ENCODE results near the gene PLCD3. TPM values are rescaled to one million over a fixed set of nuclear protein-coding genes. Genes with fewer than 3 reads are reported as not detected.
A peak's percentile ranks its signal among the peaks of the same experiment; 100 is the strongest.

Gene PLCD3
- total and polyA plus RNA-seq, 2 of the 13 experiments (the other 11 are each of a cell fraction or from before 2014, with no cell fraction given), result 11.3 to 39.1 TPM

DNA sequence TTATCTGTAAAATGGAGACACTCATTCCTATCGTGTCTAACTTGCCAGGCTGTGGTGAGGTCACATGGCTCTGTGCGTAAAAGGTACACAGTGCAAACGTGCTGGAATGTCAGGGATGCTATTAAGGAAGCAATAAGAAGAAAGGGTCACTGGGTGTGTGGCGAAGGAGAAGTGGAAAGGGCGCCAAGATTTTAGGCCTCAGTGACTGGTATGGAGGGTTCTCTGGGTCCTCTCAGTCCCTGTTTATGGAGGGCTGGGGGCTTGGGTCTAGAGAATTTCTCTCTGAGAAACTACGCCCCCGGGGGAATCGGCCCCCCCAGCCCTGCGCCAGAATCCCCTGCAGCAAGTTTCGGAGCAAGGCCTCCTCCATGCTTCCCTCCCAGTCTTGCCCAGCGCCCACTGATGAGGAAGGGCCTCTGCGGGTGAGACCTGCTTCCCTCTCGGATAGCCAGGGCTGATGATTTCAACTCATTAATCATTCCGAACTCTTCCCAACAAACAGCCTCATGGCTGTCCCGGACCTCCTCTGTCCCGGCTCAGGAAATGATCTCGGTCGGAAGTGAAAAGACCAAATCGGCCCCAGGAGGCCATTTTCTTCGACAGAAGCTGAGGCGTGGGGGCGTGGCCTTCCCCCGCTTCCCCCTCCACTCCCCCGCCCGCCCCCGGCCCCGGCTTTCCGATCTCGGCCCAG, 14.7 kb upstream of the PLCD3 start (continued):
- TF ChIP-seq HMGXB4 (CRISPR knock-in tag; IDR thresholded peaks at IDR 0.05; ENCODE audit: borderline replicate concordance in 1 of 2, low read depth in 1 of 2) (no peak), ATF7-NPFF (CRISPR knock-in tag; IDR thresholded peaks at IDR 0.05; ENCODE audit: low read depth) (0 out of 2 replicates have a peak, but pooled peaks have one; percentile 19), ATF4 (CRISPR knock-in tag; IDR thresholded peaks at IDR 0.05) (no peak), ZNF143 (CRISPR knock-in tag; IDR thresholded peaks at IDR 0.05) (no peak), RCOR2 (CRISPR knock-in tag; IDR thresholded peaks at IDR 0.05) (no peak), ATM (IDR thresholded peaks at IDR 0.05; ENCODE audit: borderline replicate concordance) (no peak), HNRNPH1 (optimal IDR thresholded peaks at IDR 0.05; ENCODE audit: low read depth, low read length) (no peak), AGO1 (IDR thresholded peaks at IDR 0.05; ENCODE audit: low read depth, low read length, poor library complexity, severe bottlenecking) (no peak), MTA1 (CRISPR knock-in tag; IDR thresholded peaks at IDR 0.05; ENCODE audit: borderline replicate concordance) (no peak), ZFP37 (CRISPR knock-in tag; IDR thresholded peaks at IDR 0.05; ENCODE audit: borderline replicate concordance) (no peak), ATF1 (CRISPR knock-in tag; IDR thresholded peaks at IDR 0.05) (no peak), JUNB (CRISPR knock-in tag; IDR thresholded peaks at IDR 0.05; ENCODE audit: borderline replicate concordance) (no peak), ZNF446 (CRISPR knock-in tag; IDR thresholded peaks at IDR 0.05) (no peak), ZNF7 (CRISPR knock-in tag; IDR thresholded peaks at IDR 0.05) (no peak), TOE1 (CRISPR knock-in tag; IDR thresholded peaks at IDR 0.05) (no peak), SP2 (CRISPR knock-in tag; IDR thresholded peaks at IDR 0.05) (no peak), SYNCRIP (IDR thresholded peaks at IDR 0.05; ENCODE audit: insufficient read depth, low read depth, low read length) (no peak), ADNP (CRISPR knock-in tag; IDR thresholded peaks at IDR 0.05) (no peak), ZNF557 (CRISPR knock-in tag; IDR thresholded peaks at IDR 0.05) (no peak), SMAD1 (CRISPR knock-in tag; IDR thresholded peaks at IDR 0.05; ENCODE audit: borderline replicate concordance, low read depth) (no peak; the same call in 1 of the 2 replicates), SRSF1 (optimal IDR thresholded peaks at IDR 0.05; ENCODE audit: low read depth, low read length) (peak; percentile 78)
- TF ChIP-seq, protein P1, sequence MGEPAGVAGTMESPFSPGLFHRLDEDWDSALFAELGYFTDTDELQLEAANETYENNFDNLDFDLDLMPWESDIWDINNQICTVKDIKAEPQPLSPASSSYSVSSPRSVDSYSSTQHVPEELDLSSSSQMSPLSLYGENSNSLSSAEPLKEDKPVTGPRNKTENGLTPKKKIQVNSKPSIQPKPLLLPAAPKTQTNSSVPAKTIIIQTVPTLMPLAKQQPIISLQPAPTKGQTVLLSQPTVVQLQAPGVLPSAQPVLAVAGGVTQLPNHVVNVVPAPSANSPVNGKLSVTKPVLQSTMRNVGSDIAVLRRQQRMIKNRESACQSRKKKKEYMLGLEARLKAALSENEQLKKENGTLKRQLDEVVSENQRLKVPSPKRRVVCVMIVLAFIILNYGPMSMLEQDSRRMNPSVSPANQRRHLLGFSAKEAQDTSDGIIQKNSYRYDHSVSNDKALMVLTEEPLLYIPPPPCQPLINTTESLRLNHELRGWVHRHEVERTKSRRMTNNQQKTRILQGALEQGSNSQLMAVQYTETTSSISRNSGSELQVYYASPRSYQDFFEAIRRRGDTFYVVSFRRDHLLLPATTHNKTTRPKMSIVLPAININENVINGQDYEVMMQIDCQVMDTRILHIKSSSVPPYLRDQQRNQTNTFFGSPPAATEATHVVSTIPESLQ (CRISPR knock-in tag; conservative IDR thresholded peaks at IDR 0.05), result no peak
- TF ChIP-seq, protein P2, sequence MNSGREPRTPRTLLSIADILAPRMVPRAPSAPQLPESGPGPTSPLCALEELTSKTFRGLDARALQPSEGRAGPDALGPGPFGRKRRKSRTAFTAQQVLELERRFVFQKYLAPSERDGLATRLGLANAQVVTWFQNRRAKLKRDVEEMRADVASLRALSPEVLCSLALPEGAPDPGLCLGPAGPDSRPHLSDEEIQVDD (CRISPR knock-in tag; IDR thresholded peaks at IDR 0.05; ENCODE audit: borderline replicate concordance), result 0 out of 2 replicates have a peak, but pooled peaks have one; percentile 32
